Rectal smooth muscle tissue (tissue), 1 donor: ENCODE data around the gene THOC2.
"Not testable (repeated sequence)": the region's sequence is repeated elsewhere in the genome, so short reads cannot be mapped to it uniquely, and the experiment has no call there.

Experiments
- H3K27ac ChIP-seq: one replicate; pipeline ENCODE4 v1.7.0; 2013; ENCODE audit warnings: low read depth, low read length, inconsistent platforms
- H3K27me3 ChIP-seq: one replicate; pipeline ENCODE4 v1.7.0; 2013; ENCODE audit warnings: low read length; ENCODE audit not compliant: control insufficient read depth, insufficient read depth
- H3K36me3 ChIP-seq: one replicate; pipeline ENCODE4 v1.7.0; 2013; ENCODE audit warnings: low read length; ENCODE audit not compliant: control insufficient read depth, insufficient read depth
- H3K4me1 ChIP-seq: one replicate; pipeline ENCODE4 v1.7.0; 2013; ENCODE audit warnings: low read length; ENCODE audit not compliant: control insufficient read depth, insufficient read depth
- H3K4me3 ChIP-seq: one replicate; pipeline ENCODE4 v1.7.0; 2013; ENCODE audit warnings: low read length
- H3K9ac ChIP-seq: one replicate; pipeline ENCODE4 v1.7.0; 2013; ENCODE audit warnings: low read length

Gene THOC2

DNA sequence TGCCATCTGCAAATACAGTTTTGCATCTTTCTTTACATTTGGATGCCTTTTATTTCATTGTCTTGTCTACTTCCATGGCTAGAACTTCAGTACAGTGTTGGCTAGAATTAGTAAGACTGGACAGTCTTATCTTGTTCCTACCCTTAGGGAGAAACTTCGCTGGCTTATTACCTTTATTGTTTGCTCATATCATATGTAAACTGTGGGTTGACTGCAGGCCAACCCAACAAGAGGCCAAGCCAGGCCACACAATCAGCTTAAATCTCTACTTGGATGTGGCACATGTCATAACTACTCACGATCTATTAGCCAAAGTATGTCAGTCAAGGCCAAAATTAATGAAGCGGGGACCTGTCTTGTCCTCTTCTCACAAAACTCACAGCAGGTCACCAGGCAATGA lies 144.1 kb downstream of the THOC2 start:
- Histone ChIP-seq H3K36me3 (no peaks in the 10 kb centered on the region), H3K27me3 (no peaks in the 10 kb centered on the region), H3K4me1 (no peaks in the 10 kb centered on the region), H3K27ac (no peak overlapping the region), H3K9ac (no peak overlapping the region), H3K4me3 (no peak overlapping the region)

DNA sequence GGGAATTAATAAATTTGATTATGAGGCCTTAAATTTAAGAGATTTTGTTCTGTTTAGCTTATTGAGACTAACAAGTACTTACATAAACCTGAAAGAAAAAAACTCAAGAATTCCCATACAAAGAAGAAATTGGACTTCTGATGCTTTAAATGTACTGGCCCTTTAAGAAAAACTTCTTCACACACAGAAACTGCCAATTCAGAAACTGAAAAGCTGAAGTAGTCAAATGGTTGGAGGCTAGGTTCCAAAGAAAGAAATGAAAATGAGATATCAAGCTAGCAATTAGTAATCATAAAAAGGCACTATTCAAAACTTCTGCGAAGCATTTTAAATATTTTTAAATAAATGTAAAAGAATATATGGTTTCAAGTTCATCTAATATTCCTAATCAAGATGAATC lies 151.3 kb downstream of the THOC2 start:
- no peak overlapping the region for H3K9ac ChIP-seq
- H3K36me3 ChIP-seq, result no peaks in the 10 kb centered on the region
- no peaks in the 10 kb centered on the region for H3K27me3 ChIP-seq
- H3K27ac ChIP-seq, result no peak overlapping the region
- no peak overlapping the region for H3K4me3 ChIP-seq
- H3K4me1 ChIP-seq, result no peaks in the 10 kb centered on the region

DNA sequence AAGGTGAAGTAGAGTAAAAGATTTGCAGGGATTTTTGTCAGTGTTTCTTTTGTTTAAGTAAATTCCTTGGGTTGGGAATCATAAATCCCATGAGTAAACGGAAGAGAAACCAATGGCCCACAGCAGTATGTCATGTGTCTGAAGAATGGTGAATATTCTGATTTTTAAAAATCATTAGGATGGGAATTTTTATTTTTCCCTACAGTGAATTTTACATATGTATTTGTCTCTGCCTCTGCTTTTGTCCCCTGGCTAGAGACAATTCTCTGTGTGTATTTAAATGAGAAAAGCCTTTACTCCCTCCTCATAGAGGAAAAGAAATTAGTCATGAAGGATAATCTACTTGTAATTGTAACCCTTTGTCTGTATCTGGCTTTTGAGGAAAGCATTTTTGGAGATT lies 152.1 kb downstream of the THOC2 start:
- H3K9ac ChIP-seq, result no peak overlapping the region
- H3K27me3 ChIP-seq, result no peaks in the 10 kb centered on the region
- no peak overlapping the region for H3K27ac ChIP-seq
- no peaks in the 10 kb centered on the region for H3K4me1 ChIP-seq
- H3K4me3 ChIP-seq, result no peak overlapping the region
- no peaks in the 10 kb centered on the region for H3K36me3 ChIP-seq

DNA sequence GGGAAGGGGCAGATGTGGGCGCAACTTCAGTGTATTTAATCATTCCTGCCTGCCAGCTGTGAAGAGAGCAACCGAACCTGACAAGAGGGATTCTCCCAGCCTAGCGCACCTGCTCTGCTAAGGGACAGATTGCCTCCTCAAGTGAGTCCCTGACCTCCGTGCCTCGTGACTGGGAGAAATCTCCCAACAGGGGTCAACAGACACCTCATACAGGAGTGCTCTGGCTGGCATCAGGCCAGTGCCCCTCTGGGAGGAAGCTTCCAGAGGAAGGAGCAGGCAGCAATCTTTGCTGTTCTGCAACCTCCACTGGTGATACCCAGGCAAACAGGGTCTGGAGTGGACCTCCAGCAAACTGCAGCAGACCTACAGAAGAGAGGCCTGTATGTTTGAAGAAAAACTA lies 158.8 kb downstream of the THOC2 start:
- H3K4me3 ChIP-seq, H3K27me3 ChIP-seq, H3K36me3 ChIP-seq, H3K4me1 ChIP-seq, H3K9ac ChIP-seq, H3K27ac ChIP-seq: not testable (repeated sequence)

DNA sequence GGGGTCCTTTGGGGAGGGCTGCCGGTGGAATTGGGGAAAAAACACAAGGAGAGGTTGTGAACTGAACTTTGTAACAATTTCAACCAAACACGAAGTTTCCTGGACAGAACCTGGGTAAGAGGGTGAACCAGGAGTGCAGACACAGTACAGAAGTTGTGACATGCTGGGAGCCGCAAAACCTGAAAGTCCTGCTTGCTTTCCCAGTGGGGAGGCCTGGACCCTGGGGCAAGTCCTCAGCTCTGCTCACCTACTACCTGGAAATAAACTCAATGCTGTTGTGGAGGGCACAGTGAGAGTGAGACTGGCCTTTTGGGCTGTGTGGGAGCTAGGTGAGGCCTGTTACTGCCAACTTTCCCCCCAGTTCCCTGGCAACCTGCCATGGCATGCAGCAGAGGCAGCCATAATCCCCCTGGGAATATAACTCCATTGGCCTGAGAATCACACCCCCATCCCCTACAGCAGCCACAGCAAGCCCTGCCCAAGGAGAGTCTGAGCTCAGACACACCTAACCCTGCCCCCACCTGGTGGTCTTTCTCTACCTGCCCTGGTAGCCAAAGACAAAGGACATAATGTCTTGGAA lies 162.8 kb downstream of the THOC2 start:
- no peaks in the 10 kb centered on the region for H3K4me1 ChIP-seq
- H3K9ac ChIP-seq, result no peak overlapping the region
- no peak overlapping the region for H3K27ac ChIP-seq
- no peaks in the 10 kb centered on the region for H3K36me3 ChIP-seq
- no peaks in the 10 kb centered on the region for H3K27me3 ChIP-seq
- no peak overlapping the region for H3K4me3 ChIP-seq

DNA sequence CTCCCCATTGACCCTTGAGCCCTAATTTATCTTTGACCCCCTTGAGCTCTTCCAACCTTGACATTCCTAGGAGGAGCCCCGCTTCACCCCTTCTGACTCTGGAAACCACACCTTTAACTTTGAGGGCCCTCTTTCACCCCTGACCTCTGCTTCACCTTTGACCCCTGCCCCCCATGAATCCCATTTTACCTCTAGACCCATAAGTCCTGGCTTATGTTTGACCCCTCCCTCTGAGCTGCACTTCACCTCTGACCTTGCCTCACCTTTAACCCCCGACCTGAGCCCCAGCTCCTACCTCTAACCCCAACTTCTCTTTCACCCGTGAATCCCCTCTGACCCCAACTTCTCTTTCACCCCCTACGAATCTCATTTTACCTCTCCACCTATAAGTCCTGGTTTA lies 169.7 kb downstream of the THOC2 start:
- no peaks in the 10 kb centered on the region for H3K4me1 ChIP-seq
- no peak overlapping the region for H3K27ac ChIP-seq
- no peak overlapping the region for H3K4me3 ChIP-seq
- no peaks in the 10 kb centered on the region for H3K36me3 ChIP-seq
- no peaks in the 10 kb centered on the region for H3K27me3 ChIP-seq
- no peak overlapping the region for H3K9ac ChIP-seq

DNA sequence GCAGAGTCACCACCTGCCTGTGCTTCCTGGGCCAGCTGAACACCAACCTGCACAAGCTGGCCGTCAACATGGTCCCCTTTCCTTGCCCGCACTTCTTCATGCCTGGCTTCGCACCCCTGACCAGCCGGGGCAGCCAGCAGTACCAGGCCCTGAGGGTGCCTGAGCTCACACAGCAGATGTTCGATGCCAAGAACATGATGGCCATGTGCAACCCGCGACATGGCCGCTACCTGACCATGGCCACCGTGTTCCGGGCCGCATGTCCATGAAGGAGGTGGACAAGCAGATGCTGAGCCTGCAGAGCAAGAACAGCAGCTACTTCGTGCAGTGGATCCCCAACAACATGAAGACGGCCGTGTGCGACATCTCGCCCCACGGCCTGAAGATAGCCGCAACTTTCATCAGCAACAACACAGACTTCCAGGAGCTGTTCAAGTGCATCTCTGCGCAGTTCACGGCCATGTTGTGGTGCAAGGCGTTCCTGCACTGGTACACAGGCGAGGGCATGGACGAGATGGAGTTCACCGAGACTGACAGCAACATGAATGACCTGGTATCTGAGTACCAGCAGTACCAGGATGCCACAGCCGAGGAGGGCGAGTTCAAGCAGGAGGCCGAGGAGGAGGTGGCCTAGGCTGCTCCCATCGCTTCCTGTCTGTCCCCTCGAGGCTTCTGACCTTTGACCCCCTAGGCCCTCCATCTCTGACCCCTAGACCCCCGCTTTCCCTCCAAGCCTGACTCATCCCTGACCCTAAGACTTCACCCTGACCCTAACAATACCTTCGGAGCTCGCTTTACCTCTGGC lies 170.3 kb downstream of the THOC2 start:
- H3K4me3 ChIP-seq, result no peak overlapping the region
- H3K36me3 ChIP-seq, result no peaks in the 10 kb centered on the region
- H3K9ac ChIP-seq, result no peak overlapping the region
- no peaks in the 10 kb centered on the region for H3K4me1 ChIP-seq
- no peak overlapping the region for H3K27ac ChIP-seq
- H3K27me3 ChIP-seq, result no peaks in the 10 kb centered on the region

DNA sequence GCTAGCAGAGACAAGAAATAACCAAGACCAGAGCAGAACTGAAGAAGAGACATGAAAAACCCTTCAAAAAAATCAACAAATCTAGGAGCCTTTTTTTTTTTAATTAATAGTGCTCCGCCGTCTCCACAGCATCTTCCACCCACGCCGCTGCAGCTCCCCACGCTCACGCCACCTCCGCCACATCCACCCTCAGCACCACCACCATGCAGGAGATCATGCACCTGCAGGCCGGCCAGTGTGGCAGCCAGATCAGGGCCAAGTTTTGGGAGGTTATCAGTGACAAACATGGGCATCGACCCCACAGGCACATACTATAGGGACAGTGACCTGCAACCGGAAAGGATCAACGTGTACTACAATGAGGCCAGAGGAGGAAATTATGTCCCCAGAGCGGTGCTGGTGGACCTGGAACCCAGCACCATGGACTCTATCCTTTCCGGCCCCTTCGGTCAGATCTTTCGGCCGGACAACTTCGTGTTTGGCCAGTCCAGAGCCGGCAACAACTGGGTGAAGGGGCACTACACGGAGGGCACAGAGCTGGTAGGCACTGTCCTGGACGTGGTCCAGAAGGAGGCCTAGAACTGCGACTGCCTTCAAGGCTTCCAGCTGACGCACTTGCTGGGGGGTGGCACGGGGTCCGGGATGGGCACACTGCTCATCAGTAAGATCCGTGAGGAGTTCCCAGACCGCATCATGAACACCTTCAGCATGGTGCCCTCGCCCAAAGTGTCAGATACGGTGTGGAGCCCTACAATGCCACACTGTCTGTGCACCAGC lies 171.2 kb downstream of the THOC2 start:
- H3K9ac ChIP-seq, result no peak overlapping the region
- H3K4me3 ChIP-seq, result no peak overlapping the region
- no peaks in the 10 kb centered on the region for H3K36me3 ChIP-seq
- no peaks in the 10 kb centered on the region for H3K4me1 ChIP-seq
- no peak overlapping the region for H3K27ac ChIP-seq
- H3K27me3 ChIP-seq, result no peaks in the 10 kb centered on the region

DNA sequence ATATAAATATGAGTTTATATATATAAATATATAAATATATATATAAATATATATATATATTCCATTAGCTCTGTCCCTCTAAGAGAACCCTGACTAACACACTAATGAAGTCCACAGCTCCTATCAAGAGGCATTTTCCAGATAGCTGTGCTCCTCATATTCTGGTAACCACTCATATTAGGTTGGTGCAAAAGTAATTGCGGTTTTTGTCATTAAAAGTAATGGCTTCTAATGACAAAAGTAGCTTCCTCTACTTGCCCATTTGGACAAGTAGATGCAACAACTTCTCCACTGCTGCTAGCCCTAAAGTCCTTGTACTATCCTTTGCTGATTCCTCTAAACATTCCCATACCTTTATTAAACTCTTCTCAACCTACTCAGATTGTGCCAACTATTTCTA lies 182.0 kb downstream of the THOC2 start:
- no peaks in the 10 kb centered on the region for H3K27me3 ChIP-seq
- no peak overlapping the region for H3K27ac ChIP-seq
- H3K9ac ChIP-seq, result no peak overlapping the region
- no peaks in the 10 kb centered on the region for H3K4me1 ChIP-seq
- no peaks in the 10 kb centered on the region for H3K36me3 ChIP-seq
- H3K4me3 ChIP-seq, result no peak overlapping the region
